Neural cell (in vitro differentiated cells): ENCODE data around the gene ADGRE3. TPM values are rescaled to one million over a fixed set of nuclear protein-coding genes. Genes with fewer than 3 reads are reported as not detected.

Source experiments
- H2AFZ ChIP-seq: fragments of 200-600, 300-800 bp; sonication (generic), shearing (Covaris generic); 2 replicates; pipeline ENCODE4 v1.6.0; 2014; ENCODE audit warnings: low read depth, mild to moderate bottlenecking, antibody characterized with exemption, low read length, moderate library complexity
- H3F3A ChIP-seq: fragments of 200-600 bp; shearing (Covaris generic); 2 replicates; pipeline ENCODE4 v1.6.1; 2016; ENCODE audit warnings: mild to moderate bottlenecking, moderate library complexity, mixed read lengths, antibody characterized with exemption, low read length; ENCODE audit not compliant: insufficient read depth, poor library complexity, severe bottlenecking
- H3K27ac ChIP-seq: fragments of 200-600, 300-800 bp; sonication (generic), shearing (Covaris generic); 2 replicates; pipeline ENCODE4 v1.5.1; 2014; ENCODE audit warnings: mild to moderate bottlenecking, low read length, moderate library complexity
- H3K27me3 ChIP-seq: fragments of 300-800, 200-600 bp; sonication (generic), shearing (Covaris generic); 2 replicates; pipeline ENCODE4 v1.6.0; 2014; ENCODE audit warnings: mild to moderate bottlenecking, low read depth, low read length, moderate library complexity; ENCODE audit not compliant: insufficient read depth
- H3K36me3 ChIP-seq: fragments of 300-800, 200-600 bp; sonication (generic), shearing (Covaris generic); 2 replicates; pipeline ENCODE4 v1.5.1; 2014; ENCODE audit warnings: mild to moderate bottlenecking, antibody characterized with exemption, low read length, moderate library complexity; ENCODE audit not compliant: insufficient read depth
- H3K4me2 ChIP-seq: fragments of 300-800, 200-600 bp; sonication (generic), shearing (Covaris generic); 2 replicates; pipeline ENCODE4 v1.6.0; 2014; ENCODE audit warnings: mild to moderate bottlenecking, low read length
- H3K4me3 ChIP-seq: fragments of 300-800, 200-600 bp; sonication (generic), shearing (Covaris generic); 2 replicates; pipeline ENCODE4 v1.5.1; 2014; ENCODE audit warnings: mild to moderate bottlenecking, low read length, moderate library complexity
- H3K79me2 ChIP-seq: fragments of 200-600 bp; shearing (Covaris generic); replicated peaks from 2 replicates; pipeline ENCODE4 v1.6.0; 2014; ENCODE audit warnings: mild to moderate bottlenecking, low read length, moderate library complexity; ENCODE audit not compliant: insufficient read depth
- H3K9ac ChIP-seq: fragments of 300-800, 200-600 bp; sonication (generic), shearing (Covaris generic); 2 replicates; pipeline ENCODE4 v1.6.1; 2016; ENCODE audit warnings: mild to moderate bottlenecking, low read length, mixed read lengths
- H3K9me2 ChIP-seq: fragments of 200-600 bp; shearing (Covaris generic); 2 replicates; pipeline ENCODE4 v1.6.1; 2016; ENCODE audit warnings: mild to moderate bottlenecking, low read length, mixed read lengths; ENCODE audit not compliant: insufficient read depth
- H3K9me3 ChIP-seq: fragments of 200-600, 300-800 bp; sonication (generic), shearing (Covaris generic); 2 replicates; pipeline ENCODE4 v1.6.1; 2016; ENCODE audit warnings: mild to moderate bottlenecking, mixed run types, low read length, moderate library complexity, mixed read lengths
- H4K20me1 ChIP-seq: fragments of 200-600 bp; shearing (Covaris generic); 2 replicates; pipeline ENCODE4 v1.6.1; 2016; ENCODE audit warnings: mild to moderate bottlenecking, mixed run types; ENCODE audit not compliant: insufficient read depth
- EP300 ChIP-seq: fragments of 450-650 bp; conservative IDR thresholded peaks from 2 replicates; pipeline ENCODE4 v1.6.1; 2014; ENCODE audit warnings: antibody characterized with exemption, mild to moderate bottlenecking, moderate library complexity; ENCODE audit not compliant: poor library complexity, severe bottlenecking
- EZH2 ChIP-seq: fragments of 200-600, 300-800 bp; shearing (Covaris generic), sonication (generic); IDR thresholded peaks from 2 replicates; pipeline ENCODE4 v1.6.1; 2014; ENCODE audit warnings: antibody characterized with exemption, low read length, borderline replicate concordance, mild to moderate bottlenecking; ENCODE audit not compliant: insufficient read depth, poor library complexity, severe bottlenecking
- MXI1 ChIP-seq: fragments of 450-650 bp; conservative IDR thresholded peaks from 2 replicates; pipeline ENCODE4 v1.6.1; 2014; ENCODE audit warnings: antibody characterized with exemption, mild to moderate bottlenecking; ENCODE audit not compliant: poor library complexity, severe bottlenecking
- POLR2AphosphoS5 ChIP-seq: IDR thresholded peaks from 2 replicates; pipeline ENCODE4 v1.6.1; 2012
- RAD21 ChIP-seq: fragments of 450-650 bp; conservative IDR thresholded peaks from 2 replicates; pipeline ENCODE4 v1.6.1; 2014; ENCODE audit warnings: antibody characterized with exemption, mild to moderate bottlenecking, moderate library complexity
- REST ChIP-seq: IDR thresholded peaks from 2 replicates; pipeline ENCODE4 v1.6.1; 2012; ENCODE audit warnings: borderline replicate concordance
- SMC3 ChIP-seq: fragments of 450-650 bp; conservative IDR thresholded peaks from 2 replicates; pipeline ENCODE4 v1.6.1; 2014; ENCODE audit warnings: antibody characterized with exemption, mild to moderate bottlenecking, moderate library complexity; ENCODE audit not compliant: poor library complexity
- TAF1 ChIP-seq: IDR thresholded peaks from 2 replicates; pipeline ENCODE4 v1.6.1; 2012; ENCODE audit warnings: low read depth
- polyA plus RNA-seq: library from polyadenylated mRNA; depleted of rRNA; stranded (reverse); fragments of >200 nt; gene quantifications from 2 replicates; pipeline ENCODE4 v1.2.3, GENCODE V29; 2014
- TF ChIP-seq, protein P1 (sequence below): fragments of 450-650 bp; IDR thresholded peaks from 2 replicates; pipeline ENCODE4 v1.5.1; 2014; ENCODE audit warnings: antibody characterized with exemption, mild to moderate bottlenecking, moderate library complexity; ENCODE audit not compliant: poor library complexity, severe bottlenecking

ADGRE3 gene
- polyA plus RNA-seq, 1 donor from 2014 or later = not detected

GRCh38 chr19:14670408-14670807 is 4.2 kb downstream of the ADGRE3 start:
- Histone ChIP-seq H3K27me3 (no peaks in the 10 kb centered on the region), H3F3A (no peaks in the 10 kb centered on the region), H3K9me3 (no peaks in the 10 kb centered on the region), H3K27ac (no peak overlapping the region), H3K36me3 (no peaks in the 10 kb centered on the region), H3K9ac (no peak overlapping the region), H3K9me2 (no peaks in the 10 kb centered on the region), H3K4me2 (no peak overlapping the region), H2AFZ (no peak overlapping the region), H4K20me1 (no peaks in the 10 kb centered on the region), H3K79me2 (no peaks in the 10 kb centered on the region), H3K4me3 (no peak overlapping the region)
- TF ChIP-seq RAD21 (no peak), EZH2 (no peak), TAF1 (no peak), POLR2AphosphoS5 (no peak), SMC3 (no peak), REST (no peak), MXI1 (no peak), EP300 (no peak)
- TF ChIP-seq, protein P1, sequence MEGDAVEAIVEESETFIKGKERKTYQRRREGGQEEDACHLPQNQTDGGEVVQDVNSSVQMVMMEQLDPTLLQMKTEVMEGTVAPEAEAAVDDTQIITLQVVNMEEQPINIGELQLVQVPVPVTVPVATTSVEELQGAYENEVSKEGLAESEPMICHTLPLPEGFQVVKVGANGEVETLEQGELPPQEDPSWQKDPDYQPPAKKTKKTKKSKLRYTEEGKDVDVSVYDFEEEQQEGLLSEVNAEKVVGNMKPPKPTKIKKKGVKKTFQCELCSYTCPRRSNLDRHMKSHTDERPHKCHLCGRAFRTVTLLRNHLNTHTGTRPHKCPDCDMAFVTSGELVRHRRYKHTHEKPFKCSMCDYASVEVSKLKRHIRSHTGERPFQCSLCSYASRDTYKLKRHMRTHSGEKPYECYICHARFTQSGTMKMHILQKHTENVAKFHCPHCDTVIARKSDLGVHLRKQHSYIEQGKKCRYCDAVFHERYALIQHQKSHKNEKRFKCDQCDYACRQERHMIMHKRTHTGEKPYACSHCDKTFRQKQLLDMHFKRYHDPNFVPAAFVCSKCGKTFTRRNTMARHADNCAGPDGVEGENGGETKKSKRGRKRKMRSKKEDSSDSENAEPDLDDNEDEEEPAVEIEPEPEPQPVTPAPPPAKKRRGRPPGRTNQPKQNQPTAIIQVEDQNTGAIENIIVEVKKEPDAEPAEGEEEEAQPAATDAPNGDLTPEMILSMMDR = no peak

- no peaks in the 10 kb centered on the region for H3K9me3 ChIP-seq
- H2AFZ ChIP-seq = no peak overlapping the region
- H3K4me2 ChIP-seq = no peak overlapping the region
- H3K9ac ChIP-seq = no peak overlapping the region
- H3K79me2 ChIP-seq = no peaks in the 10 kb centered on the region
- no peak for TF ChIP-seq MXI1
- TF ChIP-seq SMC3 = no peak
- TF ChIP-seq EZH2 = no peak
- TF ChIP-seq RAD21 = no peak
- no peak for TF ChIP-seq EP300
- TF ChIP-seq TAF1 = no peak
- TF ChIP-seq REST = no peak
- TF ChIP-seq POLR2AphosphoS5 = no peak
- TF ChIP-seq, protein P1 = no peak
- no peak overlapping the region for H3K27ac ChIP-seq
- H3K4me3 ChIP-seq = no peak overlapping the region
- no peaks in the 10 kb centered on the region for H4K20me1 ChIP-seq
- no peaks in the 10 kb centered on the region for H3K27me3 ChIP-seq
- no peaks in the 10 kb centered on the region for H3F3A ChIP-seq
- H3K9me2 ChIP-seq = no peaks in the 10 kb centered on the region
- no peaks in the 10 kb centered on the region for H3K36me3 ChIP-seq
These were observed 4.7 kb downstream of the ADGRE3 start for GRCh38 chr19:14669940-14670339.
